Pons (tissue), 1 donor: ENCODE measurements around the gene ZNF20.

ENCODE experiments used
- DNase-seq: peaks from one replicate; pipeline ENCODE4 v3.0.0-alpha.2; 2016; ENCODE audit warnings: low spot score

Gene ZNF20

DNA sequence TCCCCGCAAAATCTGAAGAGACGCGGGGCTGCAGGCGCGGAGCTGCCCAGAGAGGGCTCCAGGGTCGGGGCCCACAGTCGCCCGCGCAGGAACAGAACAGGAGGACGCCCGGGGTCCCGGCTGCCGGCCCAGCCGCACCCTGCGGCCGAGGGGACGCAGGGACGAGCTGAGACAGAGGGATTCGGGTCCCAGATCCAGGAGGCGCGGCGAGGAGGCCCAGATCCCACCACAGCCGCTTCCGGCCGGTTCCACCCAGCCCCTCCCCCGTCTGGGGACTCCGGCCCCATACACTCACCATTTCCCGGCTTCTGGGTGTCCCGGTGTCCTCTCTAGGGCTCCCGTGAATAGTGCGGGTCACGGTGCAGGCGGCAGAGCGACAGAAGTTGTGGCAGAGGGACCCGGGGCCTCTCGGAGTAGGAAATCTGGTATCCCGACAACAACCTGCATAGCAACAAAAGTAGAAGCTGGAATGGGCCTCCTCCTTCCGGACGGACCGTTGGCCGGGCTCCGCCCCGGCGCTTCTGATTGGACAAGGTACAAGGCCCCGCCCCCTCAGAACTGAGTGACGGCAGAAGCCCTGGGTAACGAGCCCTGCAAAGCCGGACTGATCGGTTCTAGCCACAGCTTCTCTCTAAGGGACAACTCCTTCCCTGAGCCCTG lies at the start of gene ZNF20:
ZNF20 (minus strand) TSS at position 466 of the 660 bp plus-strand sequence; CDS start at position 298, 168 bp downstream.
- DNase-seq, result peak; percentile 96

- DNase-seq, result no peak
These were observed 47.5 kb upstream of the ZNF20 start for GRCh38 chr19:12187625-12188024.

DNA sequence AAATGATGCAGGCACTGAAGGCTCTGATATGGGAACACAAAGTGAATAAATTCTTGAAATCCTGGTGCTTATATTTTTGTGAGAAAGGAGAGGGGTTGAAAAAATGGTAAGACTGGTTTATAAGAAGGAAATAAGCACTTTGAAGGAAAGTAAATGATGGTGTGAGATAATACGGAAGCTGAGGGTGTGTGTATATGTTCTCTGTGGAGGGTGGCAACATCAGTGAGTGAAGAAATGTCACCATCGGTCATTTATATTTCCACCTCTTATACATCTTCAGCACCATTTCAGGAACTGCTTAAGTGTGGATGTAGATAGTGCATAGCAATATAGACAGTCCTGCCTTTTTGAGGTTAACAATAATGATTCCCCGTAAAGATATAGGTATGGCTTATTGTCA lies 40.2 kb upstream of the ZNF20 start:
- DNase-seq, result no peak

- DNase-seq, result no peak
These were observed 26.5 kb upstream of the ZNF20 start for GRCh38 chr19:12166626-12167025.

DNA sequence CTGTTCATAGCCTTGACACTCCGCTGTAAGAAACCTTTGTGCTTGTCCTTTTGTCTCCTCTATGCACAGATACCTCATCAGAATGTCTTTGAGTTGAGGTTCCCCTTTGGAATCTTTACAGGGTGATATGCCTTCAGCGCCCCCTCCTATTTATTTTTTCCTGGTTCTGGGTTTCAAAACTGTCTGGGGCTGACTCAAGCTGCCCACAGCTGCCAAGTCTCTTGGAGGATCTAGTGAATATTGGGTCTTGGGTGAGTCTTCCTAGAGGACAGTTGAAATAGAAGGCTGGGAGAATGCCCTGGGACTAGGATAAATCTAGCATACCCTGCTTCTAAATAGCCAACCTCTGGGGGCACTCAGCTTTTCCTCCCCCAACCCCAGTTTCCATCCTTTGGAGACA lies 23.7 kb upstream of the ZNF20 start:
- no peak for DNase-seq

- peak; percentile 91 for DNase-seq
These were observed 23.0 kb upstream of the ZNF20 start, which contains the start of gene ZNF136 for GRCh38 chr19:12162882-12163806. Gene ZNF136, plus strand, starts transcription at chr19:12163096. Its CDS starts 108 bp downstream, at chr19:12163204.

DNA sequence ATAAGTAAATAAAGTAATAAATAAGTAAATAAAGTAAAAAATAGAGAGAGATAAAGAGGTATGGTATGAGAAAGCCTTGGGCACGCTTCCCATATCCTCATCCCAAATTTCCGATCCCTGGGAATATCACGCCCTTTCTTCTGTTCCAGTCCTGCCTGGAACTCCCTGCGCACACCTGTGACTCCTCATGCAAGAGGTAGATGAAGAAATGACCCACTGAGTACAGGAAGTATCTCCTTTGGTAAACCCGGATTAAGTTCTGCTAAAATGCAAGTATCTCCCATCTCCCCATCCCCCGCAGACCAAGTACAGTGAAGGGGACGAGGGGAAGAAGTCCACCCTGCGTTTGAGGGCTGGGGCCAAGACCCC lies 22.3 kb upstream of the ZNF20 start:
- no peak for DNase-seq

GRCh38 chr19:12159773-12160414 lies 19.7 kb upstream of the ZNF20 start:
- no peak for DNase-seq

DNA sequence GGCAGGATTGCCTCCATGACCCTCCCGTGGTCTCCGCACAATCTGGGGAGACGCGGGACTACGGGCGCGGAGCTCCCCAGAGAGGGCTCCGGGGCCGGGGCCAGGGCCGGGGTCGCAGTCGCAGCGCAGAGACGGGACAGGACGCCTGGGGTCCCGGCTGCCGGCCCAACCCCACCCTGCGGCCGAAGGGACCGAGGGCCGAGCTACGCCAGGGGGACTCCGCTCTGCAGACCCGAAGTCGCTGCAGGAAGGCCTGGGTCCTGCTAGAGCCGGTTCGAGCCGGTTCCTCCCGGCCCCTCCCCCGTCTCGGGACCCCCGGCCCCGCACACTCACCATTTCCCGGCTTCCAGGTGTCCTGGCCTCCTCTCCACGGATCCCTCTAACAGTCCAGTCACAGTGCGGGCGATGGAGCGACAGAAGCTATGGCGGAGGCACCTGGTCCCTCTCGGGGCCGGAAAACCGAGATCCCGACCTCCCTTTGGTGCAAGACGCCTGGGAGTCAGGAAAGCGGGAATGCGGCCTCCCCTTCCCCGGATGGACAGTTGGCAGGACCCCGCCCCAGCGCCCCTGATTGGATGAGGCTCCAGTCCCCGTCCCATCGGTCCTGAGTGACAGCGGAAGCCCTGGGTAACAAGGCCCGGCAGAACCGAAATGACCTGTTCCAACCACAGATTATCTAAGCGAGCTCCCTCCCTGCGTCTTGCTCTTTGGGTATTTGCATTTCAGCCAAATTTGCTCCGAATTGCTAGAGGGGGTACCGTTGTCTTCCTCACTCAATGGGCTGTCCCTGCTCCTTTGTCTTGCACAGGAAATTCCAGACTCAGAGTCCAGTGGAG lies 16.3 kb upstream of the ZNF20 start, which contains the start of gene ZNF625:
ZNF625 (minus strand) TSS at position 512 of the 836 bp plus-strand sequence; CDS start at position 336, 176 bp downstream.
- peak; percentile 88 for DNase-seq

DNA sequence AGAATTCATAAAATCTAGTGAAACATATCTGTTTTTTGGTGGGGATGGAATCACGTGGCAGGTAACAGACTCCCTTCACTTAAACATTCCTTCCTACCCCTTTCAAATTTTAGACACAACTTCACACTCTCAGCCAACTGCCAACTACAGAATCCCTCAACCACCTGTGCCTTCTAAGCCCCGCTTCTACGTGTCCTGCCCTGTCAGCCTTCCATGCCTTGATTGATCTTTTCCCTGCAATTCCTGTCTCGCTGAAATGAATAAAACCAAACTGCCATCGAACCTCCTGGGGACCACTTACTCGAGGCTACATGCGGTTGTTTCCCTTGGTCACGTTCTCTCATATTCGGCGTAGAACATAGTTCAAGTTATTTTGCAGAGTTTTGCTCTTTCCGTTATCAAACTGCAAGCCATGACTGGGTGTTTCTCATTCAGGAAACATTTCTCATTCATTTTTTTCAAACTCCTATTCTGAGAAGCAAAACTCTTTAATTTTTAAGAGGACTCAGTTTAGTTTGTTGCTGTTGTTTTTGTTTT lies 15.2 kb upstream of the ZNF20 start:
- no peak for DNase-seq

DNA sequence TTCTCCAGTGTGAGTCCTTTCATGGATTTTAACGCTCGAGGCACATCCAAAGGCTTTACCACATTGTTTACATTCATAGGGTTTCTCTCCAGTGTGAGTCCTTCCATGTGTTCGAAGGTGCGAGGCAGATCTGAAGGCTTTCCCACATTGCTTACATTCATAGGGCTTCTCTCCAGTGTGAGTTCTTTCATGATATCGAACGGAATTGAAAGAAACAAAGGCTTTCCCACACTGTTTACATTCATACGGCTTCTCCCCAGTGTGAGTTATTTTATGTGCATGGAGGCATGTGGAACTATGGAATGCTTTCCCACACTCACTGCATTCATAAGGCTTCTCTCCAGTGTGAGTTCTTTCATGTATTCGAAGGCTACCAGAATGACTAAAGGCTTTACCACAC lies 5.2 kb upstream of the ZNF20 start:
- no peak for DNase-seq

DNA sequence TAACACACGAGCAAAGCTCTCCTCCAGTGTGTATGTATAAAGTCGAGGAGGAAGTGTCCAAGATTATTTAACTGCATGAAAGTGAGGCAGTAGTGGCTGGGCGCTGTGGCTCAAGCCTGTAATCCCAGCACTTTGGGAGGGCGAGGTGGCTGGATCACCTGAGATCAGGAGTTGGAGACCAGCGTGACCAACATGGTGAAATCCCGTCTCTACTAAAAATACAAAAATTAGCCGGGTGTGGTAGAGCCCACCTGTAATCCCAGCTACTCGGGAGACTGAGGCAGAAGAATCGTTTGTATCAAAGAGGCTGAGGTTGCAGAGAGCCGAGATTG lies 1.2 kb upstream of the ZNF20 start:
- no peak for DNase-seq

DNA sequence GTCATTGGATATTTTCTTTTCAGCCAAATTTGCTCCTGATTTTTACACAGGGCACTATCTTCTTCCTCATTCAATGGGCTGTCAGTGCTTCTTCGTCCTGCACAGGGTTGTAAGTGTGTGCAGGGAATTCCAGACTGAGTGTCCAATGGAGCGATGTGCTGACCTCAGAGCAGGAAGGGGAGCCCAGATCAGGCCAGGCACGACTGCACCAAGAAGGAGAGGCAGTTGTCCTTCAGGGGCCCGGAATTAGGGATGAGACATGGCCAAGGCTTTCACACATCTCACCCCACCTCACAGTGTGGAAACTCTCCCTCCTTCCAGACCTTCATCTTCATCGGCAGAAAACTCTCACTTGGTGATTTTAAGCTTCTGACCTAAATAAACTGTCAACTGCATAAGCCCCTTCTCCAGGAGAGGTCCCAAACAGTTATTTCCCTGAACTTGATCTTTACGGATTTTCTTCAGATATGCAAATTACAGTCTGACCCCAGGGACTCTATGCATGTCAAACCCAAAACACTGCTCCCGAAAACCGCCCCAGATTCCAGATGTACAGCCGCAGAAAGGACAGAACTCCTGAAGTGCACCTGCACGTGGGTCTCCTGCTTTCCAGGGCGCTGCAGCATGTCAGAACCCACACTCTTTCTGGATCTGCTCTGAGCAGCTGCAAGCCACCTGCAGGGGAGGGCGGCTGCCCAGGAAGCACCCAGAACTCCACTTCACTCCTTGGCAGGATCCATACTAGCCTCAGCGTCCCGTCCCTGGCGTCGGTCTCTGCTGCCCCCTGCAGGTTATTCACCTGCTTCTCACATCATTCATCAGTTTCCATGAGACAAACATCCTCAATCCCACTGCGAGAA lies 625 bp upstream of the ZNF20 start:
- peak; percentile 90 for DNase-seq

GRCh38 chr19:12139269-12139668 lies 881 bp downstream of the ZNF20 start:
- no peak for DNase-seq

- DNase-seq, result no peak
These were observed 2.8 kb downstream of the ZNF20 start for GRCh38 chr19:12137221-12137940.

DNA sequence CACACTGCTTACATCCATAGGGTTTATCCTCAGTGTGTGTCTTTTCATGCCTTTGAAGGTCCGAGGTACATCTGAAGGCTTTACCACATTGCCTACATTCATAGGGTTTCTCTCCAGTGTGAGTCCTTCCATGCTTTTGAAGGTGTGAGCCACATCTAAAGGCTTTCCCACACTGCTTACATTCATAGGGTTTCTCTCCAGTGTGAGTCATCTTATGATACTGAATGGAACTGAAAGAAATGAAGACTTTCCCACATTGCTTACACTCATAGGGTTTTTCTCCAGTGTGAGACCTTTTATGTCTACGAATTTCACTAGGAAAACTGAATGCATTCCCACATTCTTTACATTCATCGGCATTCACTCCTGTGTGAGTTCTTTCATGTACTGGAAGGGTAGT lies 7.1 kb downstream of the ZNF20 start:
- no peak for DNase-seq

GRCh38 chr19:12126707-12127106 lies 13.4 kb downstream of the ZNF20 start:
- no peak for DNase-seq

GRCh38 chr19:12117201-12117970 lies 22.8 kb downstream of the ZNF20 start:
- DNase-seq, result no peak

- DNase-seq, result no peak
These were observed 27.0 kb downstream of the ZNF20 start for GRCh38 chr19:12113121-12113520.
